Subcutaneous adipose tissue (tissue), 4 donors: Measurements from ENCODE around the gene CHST8. TPM values are rescaled to one million over a fixed set of nuclear protein-coding genes. Genes with fewer than 3 reads are reported as not detected.

Experiments used
- total RNA-seq, 4 donors: library from RNA; depleted of rRNA; stranded (reverse); fragments of >200 nt; gene quantifications; one replicate each; pipeline ENCODE4 v1.1.0, GENCODE V29; 2016
- TF ChIP-seq, protein P1 (sequence below): fragments of 450-650 bp; IDR thresholded peaks from one replicate; pipeline ENCODE4 v1.5.1; 2016; ENCODE audit warnings: low read depth, mild to moderate bottlenecking, control low read depth, antibody characterized with exemption, moderate library complexity

The CHST8 gene
- total RNA-seq, 4 donors from 2014 or later, result 0.49 to 4.0 (median 0.70) TPM

DNA sequence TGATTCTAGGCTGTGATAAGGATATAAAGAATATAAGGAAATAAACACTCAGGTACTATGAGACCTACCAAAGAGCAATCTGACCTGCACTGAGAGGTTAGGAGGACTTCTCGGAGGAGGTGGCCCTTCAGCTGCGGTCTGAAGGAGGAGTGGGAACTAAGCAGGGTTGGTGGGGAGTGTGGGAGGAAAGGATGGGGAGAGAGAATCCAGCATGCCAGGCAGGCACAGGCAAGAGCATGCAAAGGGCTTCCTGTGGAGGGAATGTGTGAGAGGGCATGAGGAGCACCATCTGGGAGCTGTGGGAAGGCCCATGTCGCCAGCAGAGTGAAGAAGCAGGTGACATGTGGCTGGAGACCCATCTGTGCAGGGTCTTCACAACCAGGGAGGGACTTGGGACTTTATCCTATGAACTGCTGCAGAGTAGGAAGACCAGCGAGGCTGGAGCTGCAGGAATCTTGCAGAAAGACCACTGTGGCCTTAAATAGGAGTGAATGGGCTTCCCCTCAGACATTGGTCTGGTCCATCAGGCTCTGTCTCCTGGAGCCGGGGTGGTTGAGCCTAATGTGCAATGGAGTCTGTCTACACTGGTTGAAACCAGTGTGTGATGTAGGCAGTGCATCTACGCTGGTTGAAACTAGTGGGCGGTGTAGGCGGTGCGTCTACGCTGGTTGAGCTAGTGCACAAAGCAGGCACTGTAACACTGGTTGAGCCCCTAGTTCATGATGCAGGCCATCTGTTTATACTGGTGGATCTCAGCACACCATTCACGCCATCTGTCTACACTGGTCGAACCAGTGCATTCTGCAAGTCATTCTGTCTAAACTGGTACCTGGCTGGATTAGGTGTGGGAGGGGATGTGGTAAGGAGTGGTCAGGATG is 6.4 kb downstream of the CHST8 start:
- TF ChIP-seq, protein P1, sequence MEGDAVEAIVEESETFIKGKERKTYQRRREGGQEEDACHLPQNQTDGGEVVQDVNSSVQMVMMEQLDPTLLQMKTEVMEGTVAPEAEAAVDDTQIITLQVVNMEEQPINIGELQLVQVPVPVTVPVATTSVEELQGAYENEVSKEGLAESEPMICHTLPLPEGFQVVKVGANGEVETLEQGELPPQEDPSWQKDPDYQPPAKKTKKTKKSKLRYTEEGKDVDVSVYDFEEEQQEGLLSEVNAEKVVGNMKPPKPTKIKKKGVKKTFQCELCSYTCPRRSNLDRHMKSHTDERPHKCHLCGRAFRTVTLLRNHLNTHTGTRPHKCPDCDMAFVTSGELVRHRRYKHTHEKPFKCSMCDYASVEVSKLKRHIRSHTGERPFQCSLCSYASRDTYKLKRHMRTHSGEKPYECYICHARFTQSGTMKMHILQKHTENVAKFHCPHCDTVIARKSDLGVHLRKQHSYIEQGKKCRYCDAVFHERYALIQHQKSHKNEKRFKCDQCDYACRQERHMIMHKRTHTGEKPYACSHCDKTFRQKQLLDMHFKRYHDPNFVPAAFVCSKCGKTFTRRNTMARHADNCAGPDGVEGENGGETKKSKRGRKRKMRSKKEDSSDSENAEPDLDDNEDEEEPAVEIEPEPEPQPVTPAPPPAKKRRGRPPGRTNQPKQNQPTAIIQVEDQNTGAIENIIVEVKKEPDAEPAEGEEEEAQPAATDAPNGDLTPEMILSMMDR, result no peak

DNA sequence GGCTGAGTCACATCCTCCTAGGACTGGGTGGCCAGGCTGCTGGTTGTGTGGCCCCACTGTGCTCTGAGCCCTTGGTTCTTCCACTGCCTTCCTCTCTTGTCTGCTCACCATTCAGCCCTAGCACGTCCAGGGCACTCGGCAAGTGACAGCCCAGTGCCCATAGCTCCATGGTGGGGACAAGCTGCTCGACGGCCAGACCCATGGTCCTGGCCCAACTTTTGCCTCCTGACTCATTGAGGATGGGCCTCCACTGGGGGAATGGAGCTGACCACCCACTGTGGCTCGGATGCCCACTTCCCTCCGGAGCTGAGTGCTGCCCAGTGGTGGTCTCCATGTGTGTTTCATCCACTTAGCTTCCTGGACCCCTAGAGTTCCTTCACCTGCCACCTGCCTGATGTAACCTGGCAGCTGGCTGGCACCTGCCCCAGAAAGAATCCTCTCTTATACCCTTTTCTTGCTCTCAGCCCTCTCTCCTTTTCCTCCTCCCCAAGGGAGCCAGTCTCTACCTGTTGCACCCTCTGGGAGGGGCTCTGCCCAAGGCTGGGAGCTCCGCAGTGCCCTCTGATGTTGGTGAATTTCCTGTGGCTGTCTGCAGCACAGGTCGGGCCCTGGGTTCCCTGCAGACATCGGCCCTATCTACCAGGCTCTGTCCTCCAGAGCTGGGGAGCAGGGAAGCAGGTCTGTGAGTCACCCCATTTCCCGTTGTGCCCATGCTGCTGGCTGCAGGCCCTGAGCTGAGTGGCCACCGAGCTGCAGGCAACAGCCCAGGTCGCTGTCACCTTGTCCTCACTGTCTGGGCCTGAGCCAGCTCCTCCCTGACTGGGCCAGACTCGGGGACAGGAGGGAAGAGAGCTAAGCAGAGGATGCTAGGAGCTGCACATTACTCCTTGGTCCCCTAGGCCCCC is 7.4 kb downstream of the CHST8 start:
- TF ChIP-seq, protein P1, result no peak

DNA sequence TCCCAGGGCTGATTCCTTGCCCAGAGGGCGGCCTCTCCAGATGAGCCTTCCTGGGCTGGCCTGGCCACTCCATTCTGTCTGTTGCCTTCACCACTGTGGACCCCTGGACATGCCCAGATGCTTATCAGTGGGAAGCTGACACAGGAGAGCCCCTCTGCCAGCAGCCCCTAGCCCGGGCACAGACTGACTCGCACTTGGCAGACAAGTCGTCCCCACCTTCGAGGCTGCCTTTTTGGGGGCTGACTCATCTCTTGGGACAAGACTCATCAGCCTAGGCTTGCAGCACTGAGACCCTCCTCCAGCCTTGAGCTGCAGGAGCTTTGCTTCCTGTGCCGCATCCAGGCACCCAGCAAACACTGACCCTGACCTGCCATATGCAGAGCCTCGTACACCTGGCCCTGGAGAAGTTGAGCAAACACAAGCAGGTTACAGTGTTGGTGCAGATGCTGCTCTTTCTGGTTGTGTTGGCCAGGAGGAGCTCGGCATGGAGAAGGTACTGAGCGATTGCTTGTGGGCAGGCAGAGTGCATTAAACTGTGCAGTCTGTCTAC is 8.1 kb downstream of the CHST8 start:
- TF ChIP-seq, protein P1, result no peak

DNA sequence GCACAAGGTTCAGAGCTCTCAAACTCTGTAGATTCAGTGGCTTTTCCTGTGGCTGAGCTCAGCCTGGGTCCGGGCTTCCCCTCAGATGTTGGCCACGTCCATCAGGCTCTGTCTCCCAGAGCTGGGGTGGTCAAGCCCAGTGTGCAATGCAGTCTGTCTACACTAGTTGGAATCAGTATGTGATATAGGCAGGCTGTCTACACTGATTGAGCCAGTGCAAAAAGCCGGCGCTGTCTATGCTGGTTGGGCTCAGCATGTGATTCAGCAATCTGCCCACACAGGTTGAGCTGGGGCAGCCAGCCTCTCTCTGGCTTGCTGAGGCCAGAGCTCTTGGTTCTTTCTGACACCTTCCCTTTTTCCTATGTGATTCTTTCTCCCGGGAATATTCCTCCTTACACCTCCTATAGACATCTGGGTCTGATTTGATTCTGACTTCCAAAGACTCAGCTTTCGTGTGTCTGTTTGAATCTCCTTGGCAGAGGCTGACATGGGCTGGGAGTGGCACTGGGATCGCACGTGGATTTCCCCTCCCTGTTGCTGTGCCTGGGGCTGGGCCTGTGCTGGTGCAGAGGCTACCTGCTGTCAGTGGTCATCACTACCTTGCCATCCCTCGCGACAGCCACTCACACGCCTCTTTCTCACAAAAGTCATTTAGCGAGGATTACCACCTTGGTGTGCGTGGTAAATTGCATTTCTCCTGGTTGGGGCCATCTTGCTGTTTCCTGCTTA is 9.3 kb downstream of the CHST8 start:
- TF ChIP-seq, protein P1, result no peak

DNA sequence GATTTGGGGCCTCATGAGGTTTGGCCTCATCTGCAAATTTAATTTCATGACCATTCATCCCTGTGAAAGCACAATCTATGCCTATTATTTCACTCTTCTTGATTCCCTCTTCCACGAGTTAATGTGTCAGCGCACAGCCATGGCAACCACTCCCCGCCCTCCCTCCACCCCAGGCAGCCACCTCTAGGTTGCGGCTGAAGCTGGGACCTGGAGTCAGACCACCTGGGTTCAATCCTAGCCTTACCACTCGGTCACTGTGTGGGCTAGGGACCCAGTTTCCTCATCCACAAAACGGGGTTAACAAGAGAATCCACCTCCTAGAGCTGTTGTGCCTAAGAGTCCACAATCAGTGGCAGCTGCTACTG is 9.8 kb downstream of the CHST8 start:
- TF ChIP-seq, protein P1, result no peak

DNA sequence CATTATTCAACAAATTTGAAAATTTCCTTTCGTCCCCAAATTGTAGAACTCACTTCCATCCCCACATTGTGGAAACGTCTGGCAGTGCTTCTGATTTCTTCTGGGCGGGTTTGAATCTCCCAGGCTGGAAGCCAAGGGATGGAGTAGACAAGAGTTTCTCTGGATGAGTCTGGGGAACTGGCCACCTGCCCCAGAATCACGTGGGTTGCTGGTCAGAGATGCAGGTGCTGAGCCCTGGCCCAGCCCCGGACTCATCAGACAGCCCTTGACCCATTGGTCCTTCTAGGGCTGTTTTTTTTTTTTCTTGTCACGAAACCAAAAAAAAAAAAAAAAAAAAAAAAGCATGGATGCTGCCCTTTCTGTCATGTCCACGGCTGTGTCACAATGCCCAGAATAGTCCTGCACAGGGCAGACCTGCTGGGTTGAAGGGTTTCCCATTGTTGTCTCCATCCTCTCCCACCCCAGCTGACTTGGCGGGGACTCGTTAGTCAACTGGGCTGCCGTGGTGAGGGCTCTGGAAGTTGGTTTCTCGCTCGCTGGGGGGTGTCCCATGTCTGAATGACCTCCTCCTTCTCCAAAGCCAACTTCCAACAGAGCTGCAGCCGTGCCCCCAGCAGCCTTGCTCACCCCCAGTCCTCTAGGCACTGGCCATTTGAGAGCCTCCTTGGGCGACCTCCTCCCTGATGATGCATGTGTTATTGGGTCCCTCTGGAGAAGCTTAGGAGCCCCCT is 12.8 kb downstream of the CHST8 start:
- TF ChIP-seq, protein P1, result no peak
